IMR-90 (cell line): Measurements from ENCODE around the gene DEFB123. TPM values are rescaled to one million over a fixed set of nuclear protein-coding genes. Genes with fewer than 3 reads are reported as not detected.

Experiments used
- ATAC-seq: fragments of 200-7000 bp; cut with Tn5 transposase; 2 replicates; pipeline ENCODE4 v1.9.1; 2020; ENCODE audit warnings: low read depth, mild to moderate bottlenecking, moderate library complexity
- BruUV-seq: library from RNA; stranded (reverse); fragments of 400-500 nt; replicated peaks from 2 replicates; lab custom pipeline; 2021; lab: Mats Ljungman, UMichigan
- CTCF ChIA-PET: fragments of 300-600 bp; formaldehyde crosslinking; extraction: SDS; loops from one replicate; lab custom pipeline; 2021; ENCODE audit warnings: antibody characterized with exemption; lab: Yijun Ruan, JAX
- POLR2A ChIA-PET: fragments of 300-600 bp; sonication (Branson Sonifier 250); formaldehyde crosslinking; loops from one replicate; lab custom pipeline; 2022; ENCODE audit warnings: antibody characterized with exemption; ENCODE audit not compliant: unreplicated experiment; lab: Charles Lee
- DNase-seq: peaks from one replicate; pipeline ENCODE4 v3.0.0; 2013
- H2AFZ ChIP-seq: replicated peaks from 2 replicates; pipeline ENCODE3; 2013; ENCODE audit warnings: low read length, mild to moderate bottlenecking; ENCODE audit not compliant: poor library complexity
- H2AK5ac ChIP-seq: 2 replicates; pipeline ENCODE4 v1.6.1; 2013; ENCODE audit warnings: low read depth, low read length, inconsistent platforms
- H2AK9ac ChIP-seq: replicated peaks from 2 replicates; pipeline ENCODE3; 2013; ENCODE audit warnings: mild to moderate bottlenecking, low read depth, low read length, moderate library complexity; ENCODE audit not compliant: poor library complexity
- H2BK120ac ChIP-seq: 2 replicates; pipeline ENCODE4 v1.6.1; 2013; ENCODE audit warnings: low read depth, low read length, inconsistent platforms
- H2BK15ac ChIP-seq: 3 replicates; pipeline ENCODE4 v1.6.1; 2013; ENCODE audit warnings: low read depth, low read length, inconsistent platforms
- H2BK20ac ChIP-seq: 2 replicates; pipeline ENCODE4 v1.6.1; 2013; ENCODE audit warnings: low read depth, mild to moderate bottlenecking, inconsistent platforms, low read length, moderate library complexity
- H2BK5ac ChIP-seq: 2 replicates; pipeline ENCODE4 v1.6.1; 2013; ENCODE audit warnings: mild to moderate bottlenecking, low read depth, low read length, inconsistent platforms; ENCODE audit not compliant: poor library complexity, severe bottlenecking
- H3K14ac ChIP-seq: replicated peaks from 2 replicates; pipeline ENCODE4 v1.6.1; 2013; ENCODE audit warnings: low read depth, low read length, inconsistent platforms
- H3K18ac ChIP-seq: 2 replicates; pipeline ENCODE4 v1.6.1; 2013; ENCODE audit warnings: low read depth, low read length, control low read depth
- H3K23ac ChIP-seq: 2 replicates; pipeline ENCODE4 v1.6.1; 2013; ENCODE audit warnings: low read depth, low read length, inconsistent platforms
- H3K27ac ChIP-seq: 2 replicates; pipeline ENCODE4 v1.5.1; 2013; ENCODE audit warnings: mild to moderate bottlenecking, control low read depth, low read length; ENCODE audit not compliant: insufficient read depth
- H3K27me3 ChIP-seq: 2 replicates; pipeline ENCODE4 v1.6.1; 2013; ENCODE audit warnings: low read length; ENCODE audit not compliant: control insufficient read depth, insufficient read depth
- H3K36me3 ChIP-seq: 2 replicates; pipeline ENCODE4 v1.6.1; 2013; ENCODE audit warnings: low read length, mixed read lengths; ENCODE audit not compliant: control insufficient read depth, insufficient read depth
- H3K4ac ChIP-seq: 2 replicates; pipeline ENCODE4 v1.6.1; 2013; ENCODE audit warnings: low read depth, low read length, inconsistent platforms
- H3K4me1 ChIP-seq: 2 replicates; pipeline ENCODE4 v1.6.1; 2013; ENCODE audit warnings: low read length, mixed read lengths; ENCODE audit not compliant: control insufficient read depth, insufficient read depth
- H3K4me2 ChIP-seq: 2 replicates; pipeline ENCODE4 v1.6.1; 2013; ENCODE audit warnings: low read depth, mild to moderate bottlenecking, control low read depth, low read length, moderate library complexity
- H3K4me3 ChIP-seq: 2 replicates; pipeline ENCODE4 v1.5.1; 2013; ENCODE audit warnings: low read depth, mild to moderate bottlenecking, control low read depth, low read length, moderate library complexity; ENCODE audit not compliant: insufficient read depth
- H3K56ac ChIP-seq: 2 replicates; pipeline ENCODE4 v1.6.1; 2013; ENCODE audit warnings: low read length, inconsistent platforms; ENCODE audit not compliant: insufficient read depth; ENCODE audit errors: extremely low read depth
- H3K79me1 ChIP-seq, 2 experiments: 2 replicates each; pipeline ENCODE4 v1.6.1; 2013; ENCODE audit warnings: low read length in 2 of 2, inconsistent platforms in 1 of 2, low read depth in 1 of 2
- H3K9ac ChIP-seq: 2 replicates; pipeline ENCODE4 v1.6.1; 2013; ENCODE audit warnings: low read depth, low read length, control low read depth
- H3K9me1 ChIP-seq: 2 replicates; pipeline ENCODE4 v1.6.1; 2013; ENCODE audit warnings: low read length, inconsistent platforms; ENCODE audit not compliant: insufficient read depth
- H3K9me3 ChIP-seq: 2 replicates; pipeline ENCODE4 v1.6.1; 2013; ENCODE audit warnings: low read length; ENCODE audit not compliant: control insufficient read depth, insufficient read depth
- H4K20me1 ChIP-seq: 2 replicates; pipeline ENCODE4 v1.6.1; 2013; ENCODE audit warnings: low read length, inconsistent platforms; ENCODE audit not compliant: insufficient read depth
- H4K5ac ChIP-seq: 2 replicates; pipeline ENCODE4 v1.6.1; 2013; ENCODE audit warnings: mild to moderate bottlenecking, low read depth, low read length, control low read depth
- H4K8ac ChIP-seq, 2 experiments: 2 replicates each; pipeline ENCODE4 v1.6.1; 2013; ENCODE audit warnings: low read depth in 2 of 2, low read length in 2 of 2, control low read depth in 1 of 2, inconsistent platforms in 1 of 2
- H4K91ac ChIP-seq: 2 replicates; pipeline ENCODE4 v1.6.1; 2013; ENCODE audit warnings: low read depth, low read length, inconsistent platforms; ENCODE audit not compliant: insufficient read depth
- BHLHE40 ChIP-seq: fragments of 150-350 bp; IDR thresholded peaks from 2 replicates; pipeline ENCODE4 v1.6.1; 2016; ENCODE audit warnings: mild to moderate bottlenecking, low read depth, low read length
- CHD1 ChIP-seq: IDR thresholded peaks from 2 replicates; pipeline ENCODE4 v1.6.1; 2012; ENCODE audit warnings: low read depth, low read length, improper control_type of control experiment
- FOS ChIP-seq: fragments of 150-350 bp; IDR thresholded peaks from 2 replicates; pipeline ENCODE4 v1.6.1; 2016; ENCODE audit warnings: low read depth, low read length
- MXI1 ChIP-seq: IDR thresholded peaks from 2 replicates; pipeline ENCODE4 v1.6.1; 2012; ENCODE audit warnings: low read depth, mild to moderate bottlenecking, low read length, moderate library complexity, borderline replicate concordance
- POLR2A ChIP-seq: IDR thresholded peaks from 2 replicates; pipeline ENCODE4 v1.6.1; 2012; ENCODE audit warnings: mild to moderate bottlenecking, low read depth, low read length
- RAD21 ChIP-seq: IDR thresholded peaks from 2 replicates; pipeline ENCODE4 v1.6.1; 2012; ENCODE audit warnings: low read length, improper control_type of control experiment
- RCOR1 ChIP-seq: IDR thresholded peaks from 2 replicates; pipeline ENCODE4 v1.6.1; 2012; ENCODE audit warnings: mild to moderate bottlenecking, low read length, improper control_type of control experiment; ENCODE audit not compliant: insufficient replicate concordance
- dilution Hi-C: fragments of 300-500 bp; cut with HindIII; formaldehyde crosslinking; loops from one replicate; pipeline ENCODE4 v1.14.3; 2018; ENCODE audit warnings: low sequenced_read_pairs; ENCODE audit not compliant: unreplicated experiment
- in situ Hi-C: fragments of 300-500 bp; cut with MboI; formaldehyde crosslinking; loops from 3 replicates; pipeline ENCODE4 v1.14.3; 2019; ENCODE audit warnings: low sequenced_read_pairs, inconsistent platforms, mixed read lengths
- intact Hi-C: fragments of 100-400 bp; cut with micrococcal nuclease; formaldehyde crosslinking; loops from 2 replicates; pipeline ENCODE4 v1.10.0; 2022
- polyA plus RNA-seq, 3 experiments: library from polyadenylated mRNA; depleted of rRNA; stranded (reverse); fragments of >200 nt; gene quantifications; 2 replicates each; pipeline ENCODE4 v1.2.3, GENCODE V29; 2012; ENCODE audit warnings: low replicate concordance in 1 of 3
- total RNA-seq: library from RNA; depleted of rRNA; stranded (reverse); fragments of >200 nt; gene quantifications from 2 replicates; pipeline ENCODE4 v1.2.3, GENCODE V29; 2012
- TF ChIP-seq, protein P1 (sequence below): fragments of 150-350 bp; IDR thresholded peaks from 2 replicates; pipeline ENCODE4 v1.6.1; 2017; ENCODE audit warnings: mild to moderate bottlenecking, antibody characterized with exemption, low read length, low read depth
- TF ChIP-seq, protein P2 (sequence below): conservative IDR thresholded peaks from 2 replicates; pipeline ENCODE4 v1.5.1; 2012; ENCODE audit warnings: mild to moderate bottlenecking, low read depth, low read length, improper control_type of control experiment

DEFB123 gene
- total and polyA plus RNA-seq, 2 of the 4 experiments (the other 2 are of a cell fraction), result not detected

DNA sequence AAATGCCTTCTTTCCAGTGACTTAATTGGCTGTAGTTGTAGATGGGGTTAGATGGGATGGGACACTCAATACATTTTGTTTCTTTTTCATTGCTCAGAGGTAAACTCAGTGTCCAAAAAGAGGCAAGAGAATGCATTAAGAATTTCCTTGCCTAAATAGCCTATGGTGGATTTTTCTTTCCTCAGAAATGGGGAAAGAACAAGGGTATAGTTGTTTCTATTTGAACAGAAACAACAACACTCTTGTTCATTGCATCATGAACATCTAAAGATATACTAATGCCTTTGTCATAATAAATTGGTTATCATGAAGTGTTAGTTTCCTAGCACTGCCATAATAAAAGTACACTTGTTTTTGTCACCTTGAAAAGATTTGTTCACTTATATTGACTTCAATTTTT, 14.6 kb upstream of the DEFB123 start:
- no peak for ATAC-seq
- Histone ChIP-seq H3K4me2 (no peak overlapping the region), H3K27ac (no peak overlapping the region), H3K4me1 (no peaks in the 10 kb centered on the region), H3K4ac (no peak overlapping the region), H3K14ac (no peak overlapping the region), H3K9me1 (no peaks in the 10 kb centered on the region), H3K4me3 (no peak overlapping the region), H3K56ac (no peak overlapping the region), H2BK20ac (no peak overlapping the region), H2BK15ac (no peak overlapping the region), H4K91ac (no peak overlapping the region), H3K36me3 (no peaks in the 10 kb centered on the region), H4K20me1 (no peaks in the 10 kb centered on the region), H3K23ac (no peak overlapping the region), H3K18ac (no peak overlapping the region), H3K9ac (no peak overlapping the region), H2AK9ac (no peak overlapping the region), H3K9me3 (no peaks in the 10 kb centered on the region), H4K8ac (no peak overlapping the region), H2BK5ac (no peak overlapping the region), H2AK5ac (no peak overlapping the region), H3K79me1 (no peaks in the 10 kb centered on the region), H2BK120ac (no peak overlapping the region), H4K5ac (no peak overlapping the region), H3K27me3 (no peaks in the 10 kb centered on the region), H2AFZ (no peak overlapping the region)
- in situ Hi-C loops (no loop called here), intact Hi-C loops (no loop called here), dilution Hi-C loops (no loop called here)
- TF ChIP-seq CHD1, result no peak
- no peak for TF ChIP-seq FOS
- TF ChIP-seq, protein P1, sequence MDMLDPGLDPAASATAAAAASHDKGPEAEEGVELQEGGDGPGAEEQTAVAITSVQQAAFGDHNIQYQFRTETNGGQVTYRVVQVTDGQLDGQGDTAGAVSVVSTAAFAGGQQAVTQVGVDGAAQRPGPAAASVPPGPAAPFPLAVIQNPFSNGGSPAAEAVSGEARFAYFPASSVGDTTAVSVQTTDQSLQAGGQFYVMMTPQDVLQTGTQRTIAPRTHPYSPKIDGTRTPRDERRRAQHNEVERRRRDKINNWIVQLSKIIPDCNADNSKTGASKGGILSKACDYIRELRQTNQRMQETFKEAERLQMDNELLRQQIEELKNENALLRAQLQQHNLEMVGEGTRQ, result no peak
- TF ChIP-seq MXI1, result no peak
- TF ChIP-seq POLR2A, result no peak
- no peak for TF ChIP-seq RAD21
- no peak for TF ChIP-seq BHLHE40
- TF ChIP-seq RCOR1, result no peak
- TF ChIP-seq, protein P2, sequence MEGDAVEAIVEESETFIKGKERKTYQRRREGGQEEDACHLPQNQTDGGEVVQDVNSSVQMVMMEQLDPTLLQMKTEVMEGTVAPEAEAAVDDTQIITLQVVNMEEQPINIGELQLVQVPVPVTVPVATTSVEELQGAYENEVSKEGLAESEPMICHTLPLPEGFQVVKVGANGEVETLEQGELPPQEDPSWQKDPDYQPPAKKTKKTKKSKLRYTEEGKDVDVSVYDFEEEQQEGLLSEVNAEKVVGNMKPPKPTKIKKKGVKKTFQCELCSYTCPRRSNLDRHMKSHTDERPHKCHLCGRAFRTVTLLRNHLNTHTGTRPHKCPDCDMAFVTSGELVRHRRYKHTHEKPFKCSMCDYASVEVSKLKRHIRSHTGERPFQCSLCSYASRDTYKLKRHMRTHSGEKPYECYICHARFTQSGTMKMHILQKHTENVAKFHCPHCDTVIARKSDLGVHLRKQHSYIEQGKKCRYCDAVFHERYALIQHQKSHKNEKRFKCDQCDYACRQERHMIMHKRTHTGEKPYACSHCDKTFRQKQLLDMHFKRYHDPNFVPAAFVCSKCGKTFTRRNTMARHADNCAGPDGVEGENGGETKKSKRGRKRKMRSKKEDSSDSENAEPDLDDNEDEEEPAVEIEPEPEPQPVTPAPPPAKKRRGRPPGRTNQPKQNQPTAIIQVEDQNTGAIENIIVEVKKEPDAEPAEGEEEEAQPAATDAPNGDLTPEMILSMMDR, result no peak
- no TSS peak for BruUV-seq
- CTCF ChIA-PET, result no interaction called here
- POLR2A ChIA-PET, result no interaction called here
- DNase-seq, result no peak
